Adrenal gland (tissue), 5 donors: ENCODE data around the gene ARMC9.

Source experiments
- POLR2A ChIP-seq, 2 donors: fragments of 450-650 bp; IDR thresholded peaks; one replicate each; pipeline ENCODE4 v1.6.1; 2017; ENCODE audit warnings: antibody characterized with exemption in 2 of 2, mild to moderate bottlenecking in 2 of 2, moderate library complexity in 1 of 2
- TF ChIP-seq, protein P1 (sequence below), 6 experiments: fragments of 450-650 bp in 4 of 6; fragments of 200-600 bp in 2 of 6; sonication (generic) in 1 of 6; IDR thresholded peaks; 1 replicate in 5 of 6; 2 replicates in 1 of 6; pipeline versions ENCODE4 v1.5.1 to v1.8.0; 2016 to 2021; ENCODE audit warnings: antibody characterized with exemption in 6 of 6, mild to moderate bottlenecking in 2 of 6, moderate library complexity in 1 of 6
- donor health status: DM: no; HTN: no; CAD: no.

DNA sequence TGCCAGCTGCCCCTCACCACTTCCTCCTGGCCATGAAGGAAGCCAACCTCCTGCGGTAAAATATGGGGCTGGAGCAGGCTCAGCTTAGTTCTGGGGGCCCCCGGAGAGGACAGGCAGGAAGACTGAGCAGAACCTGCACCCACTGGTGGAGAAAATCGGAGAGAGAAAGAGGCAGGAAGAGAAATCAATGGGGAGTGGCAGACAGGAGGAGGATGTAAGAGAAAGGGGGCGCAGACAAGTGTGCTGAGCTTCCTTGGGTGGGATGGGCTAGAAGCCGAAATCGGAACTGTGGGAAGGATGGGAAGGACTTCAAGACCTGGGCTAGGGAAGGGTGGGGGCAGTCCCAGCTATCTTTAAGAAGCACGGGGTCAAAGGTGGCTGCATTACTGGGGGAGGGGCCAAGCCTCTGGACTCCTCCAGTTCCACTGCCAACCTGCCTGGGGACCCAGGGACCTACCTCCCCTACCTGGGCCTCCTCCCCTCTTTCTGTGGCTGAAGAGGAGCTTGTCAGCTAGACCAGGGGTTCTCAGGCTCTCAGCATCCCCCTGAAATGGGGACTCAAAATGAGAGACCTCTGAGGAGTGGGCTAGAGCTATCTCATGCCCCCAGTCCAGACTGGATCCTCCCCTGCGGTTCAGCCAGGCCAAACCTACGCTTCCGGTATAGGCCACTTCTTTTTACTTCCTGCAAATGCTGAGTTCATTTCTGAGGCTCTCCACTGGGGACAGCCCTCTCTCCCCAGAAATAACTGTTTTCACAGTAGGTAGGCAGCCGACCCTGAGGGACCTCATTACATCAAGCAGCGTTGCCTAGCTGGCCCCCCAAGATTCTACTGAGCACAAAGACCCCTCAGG lies 163.5 kb downstream of the ARMC9 start:
- TF ChIP-seq, protein P1, sequence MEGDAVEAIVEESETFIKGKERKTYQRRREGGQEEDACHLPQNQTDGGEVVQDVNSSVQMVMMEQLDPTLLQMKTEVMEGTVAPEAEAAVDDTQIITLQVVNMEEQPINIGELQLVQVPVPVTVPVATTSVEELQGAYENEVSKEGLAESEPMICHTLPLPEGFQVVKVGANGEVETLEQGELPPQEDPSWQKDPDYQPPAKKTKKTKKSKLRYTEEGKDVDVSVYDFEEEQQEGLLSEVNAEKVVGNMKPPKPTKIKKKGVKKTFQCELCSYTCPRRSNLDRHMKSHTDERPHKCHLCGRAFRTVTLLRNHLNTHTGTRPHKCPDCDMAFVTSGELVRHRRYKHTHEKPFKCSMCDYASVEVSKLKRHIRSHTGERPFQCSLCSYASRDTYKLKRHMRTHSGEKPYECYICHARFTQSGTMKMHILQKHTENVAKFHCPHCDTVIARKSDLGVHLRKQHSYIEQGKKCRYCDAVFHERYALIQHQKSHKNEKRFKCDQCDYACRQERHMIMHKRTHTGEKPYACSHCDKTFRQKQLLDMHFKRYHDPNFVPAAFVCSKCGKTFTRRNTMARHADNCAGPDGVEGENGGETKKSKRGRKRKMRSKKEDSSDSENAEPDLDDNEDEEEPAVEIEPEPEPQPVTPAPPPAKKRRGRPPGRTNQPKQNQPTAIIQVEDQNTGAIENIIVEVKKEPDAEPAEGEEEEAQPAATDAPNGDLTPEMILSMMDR (IDR thresholded peaks at IDR 0.05) = peak in 3 of 6 experiments; percentile 16 to 28 (median 19)
- no peak for TF ChIP-seq POLR2A (IDR thresholded peaks at IDR 0.05)
